NK-92 (cell line): ENCODE results near the gene XPR1.
"Not testable (repeated sequence)": the region's sequence is repeated elsewhere in the genome, so short reads cannot be mapped to it uniquely, and the experiment has no call there.

Source experiments
- DNase-seq: peaks from one replicate; lab custom pipeline; 2025; ENCODE audit not compliant: unreplicated experiment; lab: John Stamatoyannopoulos, UW

The XPR1 gene

DNA sequence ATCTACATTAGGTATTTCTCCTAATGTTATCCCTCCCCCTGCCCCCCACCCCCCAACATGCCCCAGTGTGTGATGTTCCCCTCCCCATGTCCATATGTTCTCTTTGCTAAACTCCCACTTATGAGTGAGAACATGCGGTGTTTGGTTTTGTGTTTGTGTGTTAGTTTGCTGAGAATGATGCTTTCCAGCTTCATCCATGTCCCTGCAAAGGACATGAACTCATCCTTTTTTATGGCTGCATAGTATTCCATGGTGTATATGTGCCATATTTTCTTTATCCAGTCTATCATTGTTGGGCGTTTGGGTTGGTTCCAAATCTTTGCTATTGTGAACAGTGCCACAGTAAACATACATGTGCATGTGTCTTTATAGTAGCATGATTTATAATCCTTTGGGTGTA is 199.7 kb downstream of the XPR1 start:
- DNase-seq = not testable (repeated sequence)

DNA sequence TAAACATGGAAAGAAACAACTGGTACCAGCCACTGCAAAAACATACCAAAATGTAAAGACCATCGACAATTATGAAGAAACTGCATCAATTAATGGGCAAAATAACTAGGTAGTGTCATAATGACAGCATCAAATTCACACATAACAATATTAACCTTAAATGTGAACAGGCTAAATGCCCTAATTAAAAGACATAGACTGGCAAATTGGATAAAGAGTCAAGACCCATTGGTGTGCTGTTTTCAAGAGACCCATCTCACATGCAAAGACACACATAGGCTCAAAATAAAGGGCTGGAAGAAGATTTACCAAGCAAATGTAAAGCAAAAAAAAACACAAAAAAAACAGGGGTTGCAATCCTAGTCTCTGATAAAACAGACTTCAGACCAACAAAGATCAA is 201.4 kb downstream of the XPR1 start:
- DNase-seq = not testable (repeated sequence)

GRCh38 chr1:180836449-180836848 is 204.6 kb downstream of the XPR1 start:
- no peak for DNase-seq

- DNase-seq = no peak
Measured at GRCh38 chr1:180837020-180837419, 205.2 kb downstream of the XPR1 start.

DNA sequence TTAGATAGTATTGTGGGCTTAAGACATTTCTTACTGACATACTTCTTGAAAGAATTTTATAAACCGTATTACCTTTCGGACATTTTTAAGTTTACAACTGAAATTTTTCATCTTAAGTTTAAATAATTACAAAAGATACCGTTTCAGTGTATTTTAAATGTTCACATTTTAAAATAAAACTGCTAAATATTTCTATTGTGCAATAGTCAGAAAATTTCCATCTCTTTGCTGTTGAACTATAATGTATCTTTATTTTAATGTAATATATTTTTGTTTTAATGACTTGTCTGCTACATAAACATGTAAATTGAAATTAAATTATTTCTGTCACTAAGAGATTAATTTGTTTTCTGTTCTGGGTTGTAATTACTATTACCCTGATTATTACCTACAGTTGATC is 206.7 kb downstream of the XPR1 start:
- DNase-seq = no peak

GRCh38 chr1:180839547-180839946 is 207.7 kb downstream of the XPR1 start:
- no peak for DNase-seq

DNA sequence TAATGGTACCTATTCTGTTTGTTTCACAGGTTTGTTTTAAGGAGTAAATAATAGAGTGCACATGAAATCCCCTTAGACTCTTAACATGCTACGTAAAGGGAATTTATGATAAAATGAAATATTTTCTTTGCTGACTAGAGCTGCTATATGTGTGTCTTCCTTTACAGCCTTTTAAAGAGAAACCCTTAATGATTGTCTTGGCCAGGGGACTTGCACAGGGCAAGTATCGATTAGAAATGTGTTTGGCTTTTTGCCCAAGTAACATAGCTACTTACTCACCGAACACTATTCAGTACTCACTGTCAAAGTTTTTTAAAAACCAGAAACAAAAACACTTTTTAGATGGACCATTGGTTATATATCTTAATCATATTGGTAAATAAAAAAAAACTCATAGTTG is 209.6 kb downstream of the XPR1 start:
- no peak for DNase-seq

DNA sequence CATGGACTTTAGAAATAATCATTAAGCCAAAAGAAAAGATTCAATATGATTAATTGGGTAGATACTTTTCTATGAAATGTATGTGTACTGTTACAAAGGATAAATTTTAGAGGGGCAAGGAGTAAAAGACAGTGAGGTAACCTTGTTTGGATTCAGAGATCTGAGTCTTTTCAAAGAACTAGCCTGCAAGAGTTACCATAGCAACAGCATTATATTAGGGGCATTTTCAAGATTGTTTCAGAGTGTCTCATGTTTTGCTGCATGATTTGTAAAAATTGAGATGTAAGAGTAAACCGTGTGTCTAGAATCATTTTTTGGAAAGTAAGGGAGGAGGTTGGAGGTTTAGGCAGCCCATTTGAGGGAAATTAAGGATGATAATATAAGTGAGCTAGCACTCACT is 210.2 kb downstream of the XPR1 start:
- no peak for DNase-seq

- DNase-seq = no peak
Measured at GRCh38 chr1:180842491-180843275, 210.9 kb downstream of the XPR1 start.

GRCh38 chr1:180845352-180845751 is 213.5 kb downstream of the XPR1 start:
- no peak for DNase-seq

GRCh38 chr1:180848191-180848590 is 216.4 kb downstream of the XPR1 start:
- no peak for DNase-seq

DNA sequence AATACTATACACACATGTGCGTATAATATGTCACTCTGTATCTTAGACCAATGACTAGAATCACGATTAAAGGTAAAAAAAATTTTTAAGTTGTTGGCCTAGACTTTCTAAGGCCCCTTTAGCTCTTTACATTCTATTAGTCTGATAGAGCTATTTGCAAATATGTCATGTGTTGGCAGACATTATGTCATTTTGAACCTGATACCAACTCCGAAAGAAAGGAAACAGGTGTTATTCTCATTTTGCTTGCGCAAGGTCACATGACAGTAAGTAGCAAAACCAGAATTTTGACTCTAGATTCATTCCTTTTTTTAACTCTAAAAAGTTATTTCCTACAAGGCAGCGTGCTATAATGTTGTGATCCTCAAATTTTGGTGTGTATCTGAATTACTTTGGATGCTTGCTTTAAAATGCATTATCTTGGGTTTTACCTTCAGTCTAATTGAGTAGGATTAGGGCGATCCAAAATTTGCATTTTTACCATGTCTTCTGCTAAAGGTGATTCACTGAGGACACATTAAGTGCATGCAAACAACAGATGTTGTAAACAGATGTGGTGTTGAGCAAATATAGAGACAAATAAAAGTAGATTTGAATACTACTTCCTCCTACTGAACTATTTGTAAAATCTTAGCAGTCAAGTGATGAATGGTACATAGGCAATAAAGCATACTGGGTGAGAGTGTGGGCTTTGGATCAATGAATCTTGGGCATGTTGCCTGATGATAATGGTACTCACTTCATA is 217.4 kb downstream of the XPR1 start:
- no peak for DNase-seq

DNA sequence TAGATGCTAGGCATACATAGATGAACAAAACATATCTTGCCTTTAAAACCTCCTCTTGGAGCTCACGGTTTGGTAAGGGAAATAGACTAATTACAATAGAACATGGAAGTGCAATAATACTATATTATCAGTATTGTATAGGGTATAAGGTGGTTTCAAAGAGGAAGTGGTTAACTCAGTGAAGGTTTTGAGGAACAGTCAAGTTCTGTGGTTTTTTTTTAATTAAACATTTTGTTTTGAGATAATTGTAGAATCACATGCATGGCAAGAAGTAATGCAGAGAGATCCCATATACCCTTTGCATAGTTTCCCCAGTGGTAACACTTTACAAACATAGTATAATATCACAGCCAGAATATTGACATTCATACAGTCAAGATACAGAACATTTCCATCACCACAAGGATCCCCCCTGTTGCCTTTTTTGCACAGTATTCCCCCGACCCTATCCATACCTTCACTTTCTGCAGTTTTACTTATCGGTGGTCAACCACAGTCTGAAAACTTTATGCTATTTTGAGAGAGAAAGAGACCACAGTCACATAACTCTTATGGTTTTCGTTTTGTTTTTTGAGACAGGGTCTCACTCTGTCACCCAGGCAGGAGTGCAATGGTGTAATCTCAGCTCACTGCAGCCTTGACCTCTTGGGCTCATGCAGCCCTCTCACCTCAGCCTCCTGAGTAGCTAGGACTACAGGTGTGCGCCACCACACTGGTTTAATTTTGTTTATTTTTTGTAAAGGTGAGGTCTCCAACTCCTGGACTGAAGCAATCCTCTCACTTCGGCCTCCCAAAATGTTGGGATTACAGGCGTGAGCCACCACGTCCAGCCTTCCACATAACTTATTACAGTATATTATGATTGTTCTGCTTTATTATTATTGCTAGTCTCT is 220.4 kb downstream of the XPR1 start:
- no peak for DNase-seq

GRCh38 chr1:180854001-180854400 is 222.2 kb downstream of the XPR1 start:
- no peak for DNase-seq

- DNase-seq = no peak
Measured at GRCh38 chr1:180854456-180854855, 222.6 kb downstream of the XPR1 start.

DNA sequence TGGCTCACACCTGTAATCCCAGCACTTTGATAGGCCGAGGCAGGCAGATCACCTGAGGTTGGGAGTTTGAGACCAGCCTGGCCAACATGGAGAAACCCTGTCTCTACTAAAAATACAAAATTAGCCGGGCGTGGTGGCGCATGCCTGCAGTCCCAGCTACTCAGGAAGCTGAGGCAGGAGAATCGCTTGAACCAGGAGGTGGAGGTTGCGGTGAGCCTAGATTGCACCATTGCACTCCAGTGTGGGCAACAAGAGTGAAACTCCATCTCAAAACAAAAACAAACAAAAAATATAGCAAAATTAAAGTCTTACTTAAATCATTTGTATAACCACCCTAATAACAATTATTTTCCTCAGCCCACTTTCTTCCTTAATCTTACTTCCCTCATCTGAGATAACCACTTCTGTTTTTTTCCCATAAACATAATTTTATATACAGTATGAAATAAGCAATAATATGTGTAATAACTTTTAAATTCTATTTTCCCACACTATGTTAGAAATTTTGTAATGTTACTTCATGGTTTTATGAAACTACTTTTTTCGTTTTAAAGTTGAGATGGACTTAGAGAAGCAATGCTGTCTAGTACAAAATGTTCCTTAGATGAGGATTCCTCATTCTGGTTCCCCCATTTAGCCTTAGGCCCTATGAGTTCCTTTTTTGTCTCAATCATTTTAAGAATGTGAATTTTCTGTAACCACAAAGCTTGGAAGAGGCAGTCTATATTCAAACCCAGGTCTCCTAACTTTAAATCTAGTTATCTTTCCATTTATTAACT is 226.3 kb downstream of the XPR1 start:
- DNase-seq = not testable (repeated sequence)

- DNase-seq = no peak
Measured at GRCh38 chr1:180859306-180859705, 227.5 kb downstream of the XPR1 start.

DNA sequence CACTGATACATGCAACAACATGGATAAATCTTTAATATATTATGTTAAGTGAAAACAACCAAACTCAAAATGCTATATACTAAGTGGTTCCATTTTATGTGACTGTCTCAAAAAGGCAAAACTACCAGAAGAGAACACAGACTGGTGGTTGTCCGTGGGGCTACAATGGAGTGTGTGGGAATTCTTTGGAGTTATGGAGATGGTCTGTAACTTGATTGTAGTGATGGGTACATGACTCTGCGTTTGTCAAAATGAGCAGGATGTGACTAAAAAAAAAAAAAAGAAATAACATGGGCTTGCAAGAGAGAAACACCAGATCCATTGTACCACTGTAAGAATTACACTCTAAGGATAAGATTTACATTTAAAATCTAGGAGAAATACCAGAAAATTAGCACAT is 228.7 kb downstream of the XPR1 start:
- no peak for DNase-seq

GRCh38 chr1:180862305-180862704 is 230.5 kb downstream of the XPR1 start:
- DNase-seq = no peak

GRCh38 chr1:180863158-180863775 is 231.4 kb downstream of the XPR1 start:
- DNase-seq = no peak
